IMR-90 (cell line): ENCODE measurements around the gene RNF215. TPM values are rescaled to one million over a fixed set of nuclear protein-coding genes. Genes with fewer than 3 reads are reported as not detected.

Experiments used
- ATAC-seq: fragments of 200-7000 bp; cut with Tn5 transposase; 2 replicates; pipeline ENCODE4 v1.9.1; 2020; ENCODE audit warnings: low read depth, mild to moderate bottlenecking, moderate library complexity
- BruUV-seq: library from RNA; stranded (reverse); fragments of 400-500 nt; replicated peaks from 2 replicates; lab custom pipeline; 2021; lab: Mats Ljungman, UMichigan
- CTCF ChIA-PET: fragments of 300-600 bp; formaldehyde crosslinking; extraction: SDS; loops from one replicate; lab custom pipeline; 2021; ENCODE audit warnings: antibody characterized with exemption; lab: Yijun Ruan, JAX
- POLR2A ChIA-PET: fragments of 300-600 bp; sonication (Branson Sonifier 250); formaldehyde crosslinking; loops from one replicate; lab custom pipeline; 2022; ENCODE audit warnings: antibody characterized with exemption; ENCODE audit not compliant: unreplicated experiment; lab: Charles Lee
- DNase-seq: peaks from one replicate; pipeline ENCODE4 v3.0.0; 2013
- H2AFZ ChIP-seq: replicated peaks from 2 replicates; pipeline ENCODE3; 2013; ENCODE audit warnings: low read length, mild to moderate bottlenecking; ENCODE audit not compliant: poor library complexity
- H2AK5ac ChIP-seq: 2 replicates; pipeline ENCODE4 v1.6.1; 2013; ENCODE audit warnings: low read depth, low read length, inconsistent platforms
- H2AK9ac ChIP-seq: replicated peaks from 2 replicates; pipeline ENCODE3; 2013; ENCODE audit warnings: mild to moderate bottlenecking, low read depth, low read length, moderate library complexity; ENCODE audit not compliant: poor library complexity
- H2BK120ac ChIP-seq: 2 replicates; pipeline ENCODE4 v1.6.1; 2013; ENCODE audit warnings: low read depth, low read length, inconsistent platforms
- H2BK15ac ChIP-seq: 3 replicates; pipeline ENCODE4 v1.6.1; 2013; ENCODE audit warnings: low read depth, low read length, inconsistent platforms
- H2BK20ac ChIP-seq: 2 replicates; pipeline ENCODE4 v1.6.1; 2013; ENCODE audit warnings: low read depth, mild to moderate bottlenecking, inconsistent platforms, low read length, moderate library complexity
- H2BK5ac ChIP-seq: 2 replicates; pipeline ENCODE4 v1.6.1; 2013; ENCODE audit warnings: mild to moderate bottlenecking, low read depth, low read length, inconsistent platforms; ENCODE audit not compliant: poor library complexity, severe bottlenecking
- H3K14ac ChIP-seq: replicated peaks from 2 replicates; pipeline ENCODE4 v1.6.1; 2013; ENCODE audit warnings: low read depth, low read length, inconsistent platforms
- H3K18ac ChIP-seq: 2 replicates; pipeline ENCODE4 v1.6.1; 2013; ENCODE audit warnings: low read depth, low read length, control low read depth
- H3K23ac ChIP-seq: 2 replicates; pipeline ENCODE4 v1.6.1; 2013; ENCODE audit warnings: low read depth, low read length, inconsistent platforms
- H3K27ac ChIP-seq: 2 replicates; pipeline ENCODE4 v1.5.1; 2013; ENCODE audit warnings: mild to moderate bottlenecking, control low read depth, low read length; ENCODE audit not compliant: insufficient read depth
- H3K27me3 ChIP-seq: 2 replicates; pipeline ENCODE4 v1.6.1; 2013; ENCODE audit warnings: low read length; ENCODE audit not compliant: control insufficient read depth, insufficient read depth
- H3K36me3 ChIP-seq: 2 replicates; pipeline ENCODE4 v1.6.1; 2013; ENCODE audit warnings: low read length, mixed read lengths; ENCODE audit not compliant: control insufficient read depth, insufficient read depth
- H3K4ac ChIP-seq: 2 replicates; pipeline ENCODE4 v1.6.1; 2013; ENCODE audit warnings: low read depth, low read length, inconsistent platforms
- H3K4me1 ChIP-seq: 2 replicates; pipeline ENCODE4 v1.6.1; 2013; ENCODE audit warnings: low read length, mixed read lengths; ENCODE audit not compliant: control insufficient read depth, insufficient read depth
- H3K4me2 ChIP-seq: 2 replicates; pipeline ENCODE4 v1.6.1; 2013; ENCODE audit warnings: low read depth, mild to moderate bottlenecking, control low read depth, low read length, moderate library complexity
- H3K4me3 ChIP-seq: 2 replicates; pipeline ENCODE4 v1.5.1; 2013; ENCODE audit warnings: low read depth, mild to moderate bottlenecking, control low read depth, low read length, moderate library complexity; ENCODE audit not compliant: insufficient read depth
- H3K56ac ChIP-seq: 2 replicates; pipeline ENCODE4 v1.6.1; 2013; ENCODE audit warnings: low read length, inconsistent platforms; ENCODE audit not compliant: insufficient read depth; ENCODE audit errors: extremely low read depth
- H3K79me1 ChIP-seq, 2 experiments: 2 replicates each; pipeline ENCODE4 v1.6.1; 2013; ENCODE audit warnings: low read length in 2 of 2, inconsistent platforms in 1 of 2, low read depth in 1 of 2
- H3K9ac ChIP-seq: 2 replicates; pipeline ENCODE4 v1.6.1; 2013; ENCODE audit warnings: low read depth, low read length, control low read depth
- H3K9me1 ChIP-seq: 2 replicates; pipeline ENCODE4 v1.6.1; 2013; ENCODE audit warnings: low read length, inconsistent platforms; ENCODE audit not compliant: insufficient read depth
- H3K9me3 ChIP-seq: 2 replicates; pipeline ENCODE4 v1.6.1; 2013; ENCODE audit warnings: low read length; ENCODE audit not compliant: control insufficient read depth, insufficient read depth
- H4K20me1 ChIP-seq: 2 replicates; pipeline ENCODE4 v1.6.1; 2013; ENCODE audit warnings: low read length, inconsistent platforms; ENCODE audit not compliant: insufficient read depth
- H4K5ac ChIP-seq: 2 replicates; pipeline ENCODE4 v1.6.1; 2013; ENCODE audit warnings: mild to moderate bottlenecking, low read depth, low read length, control low read depth
- H4K8ac ChIP-seq, 2 experiments: 2 replicates each; pipeline ENCODE4 v1.6.1; 2013; ENCODE audit warnings: low read depth in 2 of 2, low read length in 2 of 2, control low read depth in 1 of 2, inconsistent platforms in 1 of 2
- H4K91ac ChIP-seq: 2 replicates; pipeline ENCODE4 v1.6.1; 2013; ENCODE audit warnings: low read depth, low read length, inconsistent platforms; ENCODE audit not compliant: insufficient read depth
- CEBPB ChIP-seq: IDR thresholded peaks from 2 replicates; pipeline ENCODE4 v1.6.1; 2012; ENCODE audit warnings: low read depth, low read length, improper control_type of control experiment
- CHD1 ChIP-seq: IDR thresholded peaks from 2 replicates; pipeline ENCODE4 v1.6.1; 2012; ENCODE audit warnings: low read depth, low read length, improper control_type of control experiment
- ELK1 ChIP-seq: fragments of 150-350 bp; IDR thresholded peaks from 2 replicates; pipeline ENCODE4 v1.6.1; 2016; ENCODE audit warnings: low read depth, mild to moderate bottlenecking, low read length, moderate library complexity, borderline replicate concordance
- MAFK ChIP-seq: IDR thresholded peaks from 2 replicates; pipeline ENCODE4 v1.6.1; 2012; ENCODE audit warnings: low read depth, low read length, improper control_type of control experiment
- MAZ ChIP-seq: IDR thresholded peaks from 2 replicates; pipeline ENCODE4 v1.6.1; 2012; ENCODE audit warnings: low read depth, mild to moderate bottlenecking, low read length, improper control_type of control experiment, moderate library complexity, borderline replicate concordance
- MXI1 ChIP-seq: IDR thresholded peaks from 2 replicates; pipeline ENCODE4 v1.6.1; 2012; ENCODE audit warnings: low read depth, mild to moderate bottlenecking, low read length, moderate library complexity, borderline replicate concordance
- NFE2L2 ChIP-seq: fragments of 150-350 bp; IDR thresholded peaks from 2 replicates; pipeline ENCODE4 v1.6.1; 2016; ENCODE audit warnings: low read depth, mild to moderate bottlenecking, low read length
- POLR2A ChIP-seq: IDR thresholded peaks from 2 replicates; pipeline ENCODE4 v1.6.1; 2012; ENCODE audit warnings: mild to moderate bottlenecking, low read depth, low read length
- RFX5 ChIP-seq: IDR thresholded peaks from 2 replicates; pipeline ENCODE4 v1.8.0; 2012; ENCODE audit warnings: low read depth, mild to moderate bottlenecking, low read length, moderate library complexity
- SMC3 ChIP-seq: fragments of 150-350 bp; IDR thresholded peaks from 2 replicates; pipeline ENCODE4 v1.6.1; 2016; ENCODE audit warnings: low read depth, mild to moderate bottlenecking, antibody characterized with exemption, low read length, moderate library complexity
- WGBS, 2 experiments: methylation state at CpG; one replicate each; pipeline versions ENCODE4 v1.1.5 to v1.1.7; 2013; ENCODE audit warnings: missing lambda C conversion rate in 2 of 2; ENCODE audit not compliant: insufficient read length in 1 of 2; ENCODE audit errors: extremely low coverage in 2 of 2; 5-methylcytosine and 5-hydroxymethylcytosine counted together
- dilution Hi-C: fragments of 300-500 bp; cut with HindIII; formaldehyde crosslinking; loops from one replicate; pipeline ENCODE4 v1.14.3; 2018; ENCODE audit warnings: low sequenced_read_pairs; ENCODE audit not compliant: unreplicated experiment
- in situ Hi-C: fragments of 300-500 bp; cut with MboI; formaldehyde crosslinking; loops from 3 replicates; pipeline ENCODE4 v1.14.3; 2019; ENCODE audit warnings: low sequenced_read_pairs, inconsistent platforms, mixed read lengths
- intact Hi-C: fragments of 100-400 bp; cut with micrococcal nuclease; formaldehyde crosslinking; loops from 2 replicates; pipeline ENCODE4 v1.10.0; 2022
- polyA plus RNA-seq, 3 experiments: library from polyadenylated mRNA; depleted of rRNA; stranded (reverse); fragments of >200 nt; gene quantifications; 2 replicates each; pipeline ENCODE4 v1.2.3, GENCODE V29; 2012; ENCODE audit warnings: low replicate concordance in 1 of 3
- total RNA-seq: library from RNA; depleted of rRNA; stranded (reverse); fragments of >200 nt; gene quantifications from 2 replicates; pipeline ENCODE4 v1.2.3, GENCODE V29; 2012
- TF ChIP-seq, protein P1 (sequence below): fragments of 150-350 bp; IDR thresholded peaks from 2 replicates; pipeline ENCODE4 v1.6.1; 2017; ENCODE audit warnings: mild to moderate bottlenecking, antibody characterized with exemption, low read length, low read depth

RNF215 gene
- total and polyA plus RNA-seq, 2 of the 4 experiments (the other 2 are of a cell fraction), result 15.8 to 21.9 TPM

- TF ChIP-seq MAFK, result no peak
- TF ChIP-seq RFX5, result no peak
Measured at GRCh38 chr22:30373331-30374325, 13.6 kb downstream of the RNF215 start (continued).

DNA sequence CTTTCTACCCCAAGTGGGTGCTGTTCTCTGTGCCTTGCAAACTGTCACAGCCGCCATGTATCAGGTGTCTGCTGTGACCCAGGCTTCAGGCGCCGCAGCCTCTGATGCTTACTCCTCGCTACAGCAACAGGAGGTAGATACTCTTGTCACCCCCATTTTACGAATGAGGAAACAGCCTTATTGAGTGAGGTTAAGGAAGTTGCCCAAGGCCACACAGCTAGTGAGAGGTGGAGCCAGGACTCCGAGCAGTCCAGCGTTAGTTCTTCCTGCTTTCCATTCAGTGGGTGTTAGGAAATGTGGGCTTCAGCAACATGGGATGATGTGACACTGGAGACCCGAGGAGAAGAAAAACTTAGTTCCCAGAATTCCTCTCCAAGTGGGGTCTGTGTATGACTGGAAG is 14.3 kb downstream of the RNF215 start:
- Histone ChIP-seq H3K9me1 (no peaks in the 10 kb centered on the region), H3K27ac (no peak overlapping the region), H3K36me3 (peaks cover 16% of the 10 kb centered on the region), H4K20me1 (peaks cover 4% of the 10 kb centered on the region), H3K4ac (no peak overlapping the region), H3K27me3 (no peaks in the 10 kb centered on the region), H3K79me1 (no peaks in the 10 kb centered on the region), H3K23ac (no peak overlapping the region), H3K4me2 (no peak overlapping the region), H4K91ac (no peak overlapping the region), H3K4me1 (peaks cover 5% of the 10 kb centered on the region; the same call in 1 of the 2 replicates), H3K9me3 (no peaks in the 10 kb centered on the region), H2BK20ac (no peak overlapping the region), H3K14ac (no peak overlapping the region), H2BK5ac (no peak overlapping the region), H3K18ac (no peak overlapping the region), H2BK15ac (no peak overlapping the region), H3K4me3 (no peak overlapping the region), H2AK9ac (no peak overlapping the region), H4K5ac (no peak overlapping the region), H3K9ac (no peak overlapping the region), H2BK120ac (no peak overlapping the region), H2AK5ac (no peak overlapping the region), H3K56ac (no peak overlapping the region), H2AFZ (no peak overlapping the region), H4K8ac (no peak overlapping the region)
- BruUV-seq, result no TSS peak
- dilution Hi-C loops, result no loop called here
- ChIA-PET CTCF (no interaction called here), POLR2A (no interaction called here)
- ATAC-seq (no peak), DNase-seq (no peak)
- in situ Hi-C loops, result no loop called here
- intact Hi-C loops, result no loop called here
- WGBS, 2 experiments, result 71% methylated on average over 1 of the region's 8 CpGs; no CpG with 5 or more reads in 1 of the 2 experiments
- no peak for TF ChIP-seq NFE2L2
- TF ChIP-seq MXI1, result no peak
- no peak for TF ChIP-seq CEBPB
- no peak for TF ChIP-seq ELK1
- no peak for TF ChIP-seq POLR2A
- TF ChIP-seq CHD1, result no peak
- no peak for TF ChIP-seq MAZ
- no peak for TF ChIP-seq SMC3
- TF ChIP-seq, protein P1, sequence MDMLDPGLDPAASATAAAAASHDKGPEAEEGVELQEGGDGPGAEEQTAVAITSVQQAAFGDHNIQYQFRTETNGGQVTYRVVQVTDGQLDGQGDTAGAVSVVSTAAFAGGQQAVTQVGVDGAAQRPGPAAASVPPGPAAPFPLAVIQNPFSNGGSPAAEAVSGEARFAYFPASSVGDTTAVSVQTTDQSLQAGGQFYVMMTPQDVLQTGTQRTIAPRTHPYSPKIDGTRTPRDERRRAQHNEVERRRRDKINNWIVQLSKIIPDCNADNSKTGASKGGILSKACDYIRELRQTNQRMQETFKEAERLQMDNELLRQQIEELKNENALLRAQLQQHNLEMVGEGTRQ, result no peak
